GM21423 (cell line): ENCODE data around the gene ITGB5.

ENCODE experiments used
- ATAC-seq: cut with Tn5 transposase; IDR thresholded peaks from one replicate; pipeline ENCODE4 v1.9.1; 2021; ENCODE audit warnings: mild to moderate bottlenecking, moderate library complexity; ENCODE audit not compliant: unreplicated experiment

The ITGB5 gene

GRCh38 chr3:124887177-124887931 is at the start of gene ITGB5:
ITGB5 (minus strand) TSS chr3:124887365; CDS start chr3:124887000, 365 bp downstream.
- peak; percentile 57 for ATAC-seq

GRCh38 chr3:124935794-124936542 is 48.8 kb upstream of the ITGB5 start:
- no peak for ATAC-seq

- ATAC-seq = peak; percentile 55
Observed at GRCh38 chr3:124935264-124935663, 48.1 kb upstream of the ITGB5 start.

GRCh38 chr3:124934577-124934976 is 47.4 kb upstream of the ITGB5 start, which contains the start of gene MUC13:
MUC13 (minus strand) TSS chr3:124934751; CDS start chr3:124934712, 39 bp downstream.
- no peak for ATAC-seq

- no peak for ATAC-seq
Observed at GRCh38 chr3:124928333-124929202, 41.4 kb upstream of the ITGB5 start.

GRCh38 chr3:124927574-124928045 is 40.4 kb upstream of the ITGB5 start:
- peak; percentile 84 for ATAC-seq

- ATAC-seq = no peak
Observed at GRCh38 chr3:124926426-124927101, 39.4 kb upstream of the ITGB5 start.

- ATAC-seq = no peak
Observed at GRCh38 chr3:124924741-124925140, 37.6 kb upstream of the ITGB5 start.

GRCh38 chr3:124923833-124924232 is 36.7 kb upstream of the ITGB5 start:
- ATAC-seq = no peak

GRCh38 chr3:124920718-124921117 is 33.6 kb upstream of the ITGB5 start:
- ATAC-seq = no peak

GRCh38 chr3:124919756-124920155 is 32.6 kb upstream of the ITGB5 start:
- no peak for ATAC-seq

- no peak for ATAC-seq
Observed at GRCh38 chr3:124918524-124918923, 31.4 kb upstream of the ITGB5 start.

GRCh38 chr3:124916837-124917409 is 29.8 kb upstream of the ITGB5 start:
- ATAC-seq = no peak

- ATAC-seq = no peak
Observed at GRCh38 chr3:124915254-124915653, 28.1 kb upstream of the ITGB5 start.

GRCh38 chr3:124907957-124908356 is 20.8 kb upstream of the ITGB5 start:
- ATAC-seq = no peak

GRCh38 chr3:124904835-124905492 is 17.8 kb upstream of the ITGB5 start:
- ATAC-seq = no peak

GRCh38 chr3:124903896-124904834 is 17.0 kb upstream of the ITGB5 start:
- ATAC-seq = no peak

GRCh38 chr3:124896824-124897526 is 9.8 kb upstream of the ITGB5 start:
- no peak for ATAC-seq
